Head of caudate nucleus (tissue), 42 donors: ENCODE data around the gene CACUL1.
"Not testable (repeated sequence)": the region's sequence is repeated elsewhere in the genome, so short reads cannot be mapped to it uniquely, and the experiment has no call there.

Experiments used
- DNase-seq, 42 donors: peaks; one replicate each; pipeline versions ENCODE4 v3.0.0 to v3.0.0-alpha.2; 2020 to 2021; ENCODE audit warnings: mixed read lengths in 7 of 42
- intact Hi-C: fragments of 100-400 bp; cut with DNase I; formaldehyde crosslinking; loops from one replicate; pipeline ENCODE4 v1.15.0; 2022

CACUL1 gene

GRCh38 chr10:118754556-118755423 lies at the start of gene CACUL1:
Gene CACUL1, minus strand, starts transcription at chr10:118754970. Its CDS starts 208 bp downstream, at chr10:118754762.
- peak; percentile 99 to 100 (median 100) for DNase-seq
- intact Hi-C loops, result loop anchor here (10.0 kb wide), 1 partner anchor 80 kb away; no protein-coding TSS in a partner anchor

GRCh38 chr10:118804262-118804773 lies 49.5 kb upstream of the CACUL1 start:
- no peak for DNase-seq
- intact Hi-C loops, result no loop called here

DNA sequence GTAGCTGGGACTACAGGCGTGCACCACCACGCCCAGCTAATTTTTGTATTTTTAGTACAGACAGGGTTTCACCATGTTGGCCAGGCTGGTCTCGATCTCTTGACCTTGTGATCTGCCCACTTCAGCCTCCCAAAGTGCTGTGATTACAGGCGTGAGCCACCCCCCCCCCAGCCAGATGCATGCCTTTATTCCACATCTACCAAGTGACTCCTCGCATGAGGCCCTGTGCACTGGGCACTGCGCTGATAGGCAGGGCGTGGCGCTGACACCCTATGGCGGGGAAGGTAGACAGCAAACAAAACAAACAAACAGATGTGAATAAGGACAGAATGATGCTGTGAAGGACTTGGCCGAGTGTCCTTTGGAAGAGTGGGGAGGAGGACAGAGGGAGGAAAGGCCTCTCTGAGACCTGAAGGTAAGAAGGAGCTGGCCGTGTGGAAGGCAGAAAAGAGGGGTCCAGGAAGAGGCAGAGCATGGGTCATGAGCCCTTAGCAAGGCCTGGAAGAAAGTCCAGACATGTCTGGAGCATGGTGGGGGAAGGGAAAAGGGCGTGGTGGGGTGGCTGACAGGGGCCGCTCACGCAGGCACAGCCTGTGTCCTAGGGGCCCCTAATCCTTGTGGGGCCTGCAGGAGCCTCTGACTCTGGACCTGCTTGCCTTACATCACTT lies 47.5 kb upstream of the CACUL1 start:
- DNase-seq, result no peak
- intact Hi-C loops, result no loop called here

- intact Hi-C loops, result no loop called here
- DNase-seq, result peak in 17 of 42 donors; percentile 21 to 61 (median 45)
Measured at GRCh38 chr10:118800920-118801319, 46.1 kb upstream of the CACUL1 start.

GRCh38 chr10:118799777-118800176 lies 45.0 kb upstream of the CACUL1 start:
- intact Hi-C loops, result no loop called here
- no peak for DNase-seq

DNA sequence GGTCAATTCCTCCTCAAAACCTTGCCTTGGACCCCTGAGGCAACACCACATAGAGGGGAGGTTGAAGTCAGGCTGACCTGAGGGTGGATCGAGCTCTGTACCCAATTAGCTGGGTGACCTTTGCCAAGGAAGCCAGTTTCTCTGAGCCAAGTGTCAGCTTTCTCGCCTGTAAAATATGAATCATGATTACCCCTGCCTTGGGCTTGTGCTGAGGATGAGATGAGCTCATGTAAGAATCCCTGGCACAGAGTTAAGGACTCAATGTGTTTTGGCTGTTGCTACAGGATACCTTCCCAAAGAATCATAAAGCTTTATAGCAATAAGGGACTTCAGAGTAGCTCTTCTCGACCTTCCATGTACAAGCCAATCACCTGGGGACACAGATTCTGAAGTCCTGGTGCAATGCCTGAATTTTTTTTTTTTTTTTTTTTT lies 43.5 kb upstream of the CACUL1 start:
- intact Hi-C loops, result no loop called here
- no peak for DNase-seq

GRCh38 chr10:118794971-118795370 lies 40.2 kb upstream of the CACUL1 start:
- DNase-seq, intact Hi-C loops: not testable (repeated sequence)

DNA sequence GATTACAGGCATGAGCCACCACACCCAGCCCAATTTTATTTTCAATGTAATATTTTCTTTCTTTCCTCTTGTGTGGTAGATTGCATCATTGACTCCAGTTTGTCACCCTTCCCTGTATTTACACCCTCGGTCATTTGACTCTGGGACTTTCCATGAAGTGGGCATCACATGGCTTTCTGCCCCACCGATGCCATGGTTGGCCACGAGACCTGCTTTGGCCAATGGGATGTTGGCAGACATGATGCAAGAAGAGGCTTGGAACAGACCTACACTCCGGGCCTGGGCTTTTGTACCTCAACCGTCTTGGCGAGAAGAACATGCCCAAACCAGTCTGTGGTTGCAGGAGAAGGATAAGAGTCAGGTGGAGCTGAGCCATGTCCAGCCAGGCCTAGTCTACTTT lies 38.8 kb upstream of the CACUL1 start:
- intact Hi-C loops, result no loop called here
- peak in 1 of 42 donors; percentile 26 for DNase-seq

DNA sequence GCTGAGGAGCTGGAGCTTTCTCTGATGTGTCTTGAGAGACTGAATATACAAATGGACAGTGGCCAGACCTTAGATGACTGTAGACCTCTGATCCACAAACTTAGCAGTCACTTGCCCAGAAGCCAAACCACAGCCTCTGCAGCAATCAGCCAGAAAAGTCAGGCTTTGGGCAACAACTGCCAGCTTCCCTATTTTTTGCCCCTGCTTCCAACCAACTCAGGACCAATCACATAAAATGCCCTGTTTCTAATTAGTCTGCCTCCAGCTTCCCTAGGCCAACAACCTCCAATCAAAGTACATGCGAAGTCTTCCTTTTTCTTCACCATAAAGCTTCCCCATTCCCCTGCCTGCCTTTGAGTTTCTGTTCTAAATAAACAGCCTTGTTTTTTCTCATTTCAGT lies 37.8 kb upstream of the CACUL1 start:
- intact Hi-C loops, result no loop called here
- DNase-seq, result peak in 14 of 42 donors; percentile 12 to 54 (median 41)

- no peak for DNase-seq
Measured at GRCh38 chr10:118790058-118790457, 35.3 kb upstream of the CACUL1 start.

DNA sequence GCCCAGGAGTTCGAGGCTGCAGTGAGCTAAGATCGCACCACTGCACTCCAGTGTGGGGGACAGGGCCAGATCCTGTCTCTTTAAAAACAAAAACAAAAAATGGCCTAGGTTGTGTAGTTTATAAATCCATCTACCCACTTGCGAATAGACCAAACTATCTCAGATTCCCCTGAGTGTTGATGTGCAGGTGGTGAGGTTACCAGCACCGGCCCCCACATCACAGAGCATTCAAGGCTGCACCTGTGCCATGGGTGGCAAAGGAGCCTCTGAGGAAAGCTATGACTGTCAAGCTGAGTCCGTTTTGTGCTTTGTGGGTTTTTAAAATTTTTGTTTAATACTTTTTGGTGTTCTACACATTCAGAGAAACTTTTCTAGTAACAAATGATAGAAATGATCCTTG lies 30.8 kb upstream of the CACUL1 start:
- no peak for DNase-seq
- intact Hi-C loops, result no loop called here

More at GRCh38 chr10:118790058-118790457, 35.3 kb upstream of the CACUL1 start:
- intact Hi-C loops, result no loop called here

DNA sequence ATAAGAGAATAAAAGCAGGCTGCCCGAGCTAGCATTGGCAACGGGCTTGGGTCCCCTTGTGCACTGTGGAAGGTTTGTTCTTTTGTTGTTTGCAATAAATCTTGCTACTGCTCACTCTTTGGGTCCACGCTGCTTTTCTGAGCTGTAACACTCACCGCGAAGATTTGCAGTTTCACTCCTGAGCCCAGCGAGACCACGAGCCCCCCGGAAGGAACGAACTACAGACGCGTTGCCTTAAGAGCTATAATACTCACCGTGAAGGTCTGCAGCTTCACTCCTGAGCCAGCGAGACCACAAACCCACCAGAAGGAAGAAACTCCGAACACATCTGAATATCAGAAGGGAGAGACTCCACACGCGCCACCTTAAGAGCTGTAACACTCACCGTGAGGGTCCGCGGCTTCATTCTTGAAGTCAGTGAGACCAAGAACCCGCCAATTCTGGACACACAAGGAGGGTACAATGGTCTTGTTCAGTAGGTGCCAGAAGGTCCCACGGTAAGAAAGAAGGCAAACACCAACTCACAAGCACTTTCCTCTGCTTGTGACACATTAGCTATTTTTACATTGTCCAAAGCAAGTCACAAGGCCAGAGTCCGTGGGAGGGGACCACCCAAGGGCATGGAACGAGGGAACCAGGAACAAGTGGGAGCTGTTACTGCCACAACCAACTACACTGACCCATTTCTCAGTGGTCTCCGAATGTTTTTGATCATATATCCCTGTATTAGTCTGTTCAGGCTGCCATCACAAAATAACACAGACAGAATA lies 29.2 kb upstream of the CACUL1 start:
- DNase-seq, result no peak
- intact Hi-C loops, result no loop called here

DNA sequence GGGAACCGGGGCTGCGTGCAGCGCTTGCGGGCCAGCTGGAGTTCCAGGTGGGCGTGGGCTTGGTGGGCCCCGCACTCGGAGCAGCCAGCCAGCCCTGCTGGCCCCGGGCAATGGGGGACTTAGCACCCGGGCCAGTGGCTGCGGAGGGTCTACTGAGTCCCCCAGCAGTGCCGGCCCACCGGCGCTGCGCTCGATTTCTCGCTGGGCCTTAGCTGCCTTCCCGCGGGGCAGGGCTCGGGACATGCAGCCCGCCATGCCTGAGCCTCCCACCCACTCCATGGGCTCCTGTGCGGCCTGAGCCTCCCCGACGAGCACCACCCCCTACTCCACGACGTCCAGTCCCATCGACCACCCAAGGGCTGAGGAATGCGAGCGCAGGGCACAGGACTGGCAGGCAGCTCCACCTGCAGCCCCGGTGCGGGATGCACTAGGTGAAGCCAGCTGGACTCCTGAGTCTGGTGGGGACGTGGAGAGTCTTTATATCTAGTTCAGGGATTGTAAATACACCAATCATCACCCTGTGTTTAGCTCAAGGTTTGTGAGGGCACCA lies 28.2 kb upstream of the CACUL1 start:
- DNase-seq, intact Hi-C loops: not testable (repeated sequence)

DNA sequence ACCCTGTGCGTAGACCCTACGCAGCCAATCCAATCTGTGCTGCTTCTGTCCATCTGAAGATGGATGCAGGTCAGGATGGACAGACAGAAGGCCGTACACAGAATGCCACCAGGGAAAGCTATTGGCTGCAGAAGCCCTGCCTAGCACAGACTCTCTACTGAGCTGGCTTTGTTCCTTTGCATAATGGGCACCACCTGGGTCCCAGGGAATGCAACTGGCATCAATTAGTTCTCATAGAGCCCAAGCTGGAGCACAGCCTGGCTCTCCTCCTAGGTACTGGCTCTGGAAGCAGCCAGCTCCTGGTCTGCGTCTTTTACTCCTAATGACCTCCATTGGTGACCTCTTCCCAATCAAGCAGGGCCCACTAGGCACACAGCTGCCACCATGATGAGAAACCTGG lies 26.8 kb upstream of the CACUL1 start:
- intact Hi-C loops, result no loop called here
- DNase-seq, result no peak

DNA sequence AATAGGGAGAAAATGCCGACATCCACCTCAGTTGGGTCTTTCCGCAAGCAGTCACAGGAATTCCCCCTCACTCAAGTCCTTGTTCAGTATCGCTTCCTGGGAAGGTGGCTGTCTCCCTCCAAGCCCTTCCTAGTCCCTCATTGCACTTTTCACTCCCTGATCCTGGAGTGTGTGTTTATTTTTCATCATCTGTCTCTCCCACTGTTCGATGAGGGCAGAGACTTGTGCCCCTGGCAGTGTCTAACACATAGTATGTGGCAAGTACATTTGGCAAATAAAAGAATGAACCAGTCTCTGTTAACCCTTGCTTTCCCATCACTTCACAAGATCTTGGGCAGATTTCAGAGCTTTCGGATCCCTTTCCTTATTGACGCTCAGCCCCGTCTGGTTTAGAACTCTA lies 24.0 kb upstream of the CACUL1 start:
- intact Hi-C loops, result no loop called here
- DNase-seq, result no peak

DNA sequence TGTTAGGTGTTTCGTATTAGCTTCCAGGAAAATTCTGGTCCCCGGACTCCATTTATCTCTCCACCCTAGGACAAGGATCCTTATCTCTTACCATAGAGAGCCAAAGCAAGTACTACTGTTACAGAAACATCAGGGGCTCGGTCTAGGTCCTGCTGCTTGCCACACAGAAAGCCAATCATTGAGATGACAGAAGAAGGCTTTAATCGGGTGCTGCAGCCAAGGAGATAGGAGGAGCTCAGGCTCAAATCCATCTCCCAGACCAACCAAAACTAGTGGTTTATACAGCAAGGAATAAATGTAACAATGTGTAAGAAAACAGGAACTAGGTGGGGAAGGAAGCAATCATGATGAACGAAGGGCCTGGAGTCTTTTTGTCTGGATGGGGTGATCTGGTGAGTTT lies 22.2 kb upstream of the CACUL1 start:
- intact Hi-C loops, result no loop called here
- no peak for DNase-seq

DNA sequence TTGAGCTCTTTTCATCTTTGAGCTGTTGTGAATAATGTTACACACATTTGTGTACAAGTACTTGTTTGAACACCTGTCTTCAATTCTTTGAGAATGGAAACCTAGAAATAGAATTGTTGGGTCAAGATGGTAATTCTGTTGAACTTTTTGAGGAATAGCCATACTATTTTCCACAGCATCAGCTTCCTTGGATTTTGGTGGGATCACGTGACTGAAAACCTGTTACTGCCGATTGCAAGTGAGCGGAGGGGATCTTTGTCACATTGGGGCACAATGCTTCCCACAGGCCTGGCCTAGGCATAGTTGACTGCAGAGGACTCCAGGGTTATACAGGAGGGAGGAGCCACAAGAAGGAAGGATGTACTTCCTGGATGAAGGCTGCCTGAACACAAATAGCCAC lies 21.3 kb upstream of the CACUL1 start:
- DNase-seq, result no peak
- intact Hi-C loops, result no loop called here

GRCh38 chr10:118775478-118775877 lies 20.7 kb upstream of the CACUL1 start:
- intact Hi-C loops, result no loop called here
- DNase-seq, result peak in 1 of 42 donors; percentile 10

DNA sequence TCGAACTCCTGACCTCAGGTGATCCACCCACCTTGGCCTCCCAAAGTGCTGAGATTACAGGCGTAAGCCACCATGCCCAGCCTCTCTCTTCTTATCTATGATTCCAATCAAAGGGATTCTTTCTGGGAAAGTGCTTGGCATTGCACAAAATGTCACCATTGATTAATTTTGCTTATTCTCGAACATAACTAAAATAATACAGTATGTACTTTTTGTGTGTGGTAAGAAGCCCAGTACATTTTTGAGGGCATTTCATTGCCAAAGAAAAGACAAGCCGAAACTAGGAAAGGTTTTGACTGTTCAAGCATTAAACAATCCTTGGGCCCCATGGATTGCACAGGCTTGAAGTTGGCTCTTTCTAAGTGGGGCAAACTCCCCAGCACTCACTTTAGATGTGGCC lies 18.3 kb upstream of the CACUL1 start:
- intact Hi-C loops, result no loop called here
- DNase-seq, result no peak
